WI38 (cell line): Measurements from ENCODE around the gene CAPZA1.

ENCODE experiments used
- H3K4me3 ChIP-seq: 2 replicates; pipeline ENCODE4 v1.5.1; 2011; ENCODE audit warnings: low read depth, mild to moderate bottlenecking, control low read depth, low read length
- TF ChIP-seq, protein P1 (sequence below): IDR thresholded peaks from 2 replicates; pipeline ENCODE4 v1.5.1; 2012; ENCODE audit warnings: low read depth, mild to moderate bottlenecking, control low read depth, low read length

Gene CAPZA1

DNA sequence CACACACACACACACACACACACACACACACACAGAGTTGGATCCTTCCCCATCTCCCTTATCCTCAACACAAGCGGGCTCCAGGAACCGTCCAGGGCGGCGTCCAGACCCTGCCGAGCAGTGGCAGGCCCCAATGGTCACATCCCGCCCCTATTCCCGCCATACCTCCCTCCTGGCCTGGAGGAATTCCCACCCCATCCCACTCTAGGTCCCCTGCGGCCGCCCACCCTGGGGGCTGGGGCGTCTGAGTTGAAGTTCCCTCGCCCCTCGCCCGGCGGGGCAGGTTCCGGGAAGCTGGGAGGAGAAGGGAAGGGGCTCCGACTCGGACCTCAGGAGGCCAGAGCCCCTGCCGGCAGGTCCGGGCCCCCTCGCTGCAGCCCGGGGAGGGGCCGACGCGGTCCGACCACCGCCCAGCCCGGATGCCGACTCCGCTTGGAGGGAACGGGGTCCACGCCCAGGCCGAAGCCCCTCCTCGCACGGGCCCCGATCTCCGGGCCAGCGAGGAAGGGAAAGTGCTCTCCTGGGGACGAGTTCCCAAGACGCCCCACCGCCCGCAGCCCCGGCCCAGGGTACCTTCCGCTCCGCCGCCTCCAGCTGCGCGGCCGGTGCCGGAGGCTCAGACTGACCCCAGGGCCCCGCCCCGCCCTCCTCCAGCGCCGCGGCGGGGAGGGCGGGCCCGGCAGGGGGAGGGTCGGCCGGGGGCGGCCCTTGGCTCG lies 87.0 kb downstream of the CAPZA1 start, which contains the start of gene RHOC:
TSS of gene RHOC (minus strand) at position 623 of the 716 bp plus-strand sequence. CDS start 3,328 bp downstream, outside the sequence.
- H3K4me3 ChIP-seq: peak within 1 kb of the TSS; percentile 96
- TF ChIP-seq, protein P1, sequence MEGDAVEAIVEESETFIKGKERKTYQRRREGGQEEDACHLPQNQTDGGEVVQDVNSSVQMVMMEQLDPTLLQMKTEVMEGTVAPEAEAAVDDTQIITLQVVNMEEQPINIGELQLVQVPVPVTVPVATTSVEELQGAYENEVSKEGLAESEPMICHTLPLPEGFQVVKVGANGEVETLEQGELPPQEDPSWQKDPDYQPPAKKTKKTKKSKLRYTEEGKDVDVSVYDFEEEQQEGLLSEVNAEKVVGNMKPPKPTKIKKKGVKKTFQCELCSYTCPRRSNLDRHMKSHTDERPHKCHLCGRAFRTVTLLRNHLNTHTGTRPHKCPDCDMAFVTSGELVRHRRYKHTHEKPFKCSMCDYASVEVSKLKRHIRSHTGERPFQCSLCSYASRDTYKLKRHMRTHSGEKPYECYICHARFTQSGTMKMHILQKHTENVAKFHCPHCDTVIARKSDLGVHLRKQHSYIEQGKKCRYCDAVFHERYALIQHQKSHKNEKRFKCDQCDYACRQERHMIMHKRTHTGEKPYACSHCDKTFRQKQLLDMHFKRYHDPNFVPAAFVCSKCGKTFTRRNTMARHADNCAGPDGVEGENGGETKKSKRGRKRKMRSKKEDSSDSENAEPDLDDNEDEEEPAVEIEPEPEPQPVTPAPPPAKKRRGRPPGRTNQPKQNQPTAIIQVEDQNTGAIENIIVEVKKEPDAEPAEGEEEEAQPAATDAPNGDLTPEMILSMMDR: no peak

DNA sequence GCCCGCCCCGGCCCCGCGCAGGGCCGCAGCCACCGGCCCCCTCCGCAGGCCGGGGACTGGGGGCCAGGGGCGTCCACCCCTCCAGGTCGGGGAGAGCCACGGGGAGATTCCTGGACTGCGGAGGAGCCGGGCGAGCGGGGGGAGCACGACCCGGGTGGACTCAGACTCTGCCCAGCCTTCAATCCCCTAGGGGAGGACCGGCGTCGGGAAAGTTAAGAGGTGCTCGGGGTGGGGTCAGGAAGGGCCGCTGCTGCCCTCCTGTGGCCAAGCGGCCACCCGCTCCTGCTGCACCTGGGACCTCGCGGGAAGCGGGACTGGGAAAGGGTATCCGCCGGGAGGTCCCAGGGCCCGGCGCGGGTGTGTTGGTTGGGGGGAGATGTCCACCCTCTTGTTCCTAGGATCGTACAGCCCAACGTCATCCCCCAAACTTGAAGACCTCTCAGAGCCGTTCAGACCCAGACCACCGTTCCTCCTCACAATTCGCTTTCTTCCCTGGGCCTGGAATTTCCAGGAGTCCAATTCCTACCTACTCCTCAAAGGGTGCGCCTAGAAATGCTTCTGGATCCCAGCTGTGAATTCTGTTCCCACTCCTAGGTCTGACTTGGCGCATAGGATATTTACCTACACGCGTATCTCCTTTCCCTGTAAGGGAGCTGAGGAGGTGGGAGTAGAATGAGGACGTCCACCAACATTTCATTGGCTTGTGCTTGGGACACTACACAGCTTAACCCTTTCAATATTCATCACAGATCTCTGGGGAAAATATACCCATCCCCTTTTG lies 87.8 kb downstream of the CAPZA1 start:
- peak overlapping the region; percentile 96 for H3K4me3 ChIP-seq
- TF ChIP-seq, protein P1: peak; percentile 85

DNA sequence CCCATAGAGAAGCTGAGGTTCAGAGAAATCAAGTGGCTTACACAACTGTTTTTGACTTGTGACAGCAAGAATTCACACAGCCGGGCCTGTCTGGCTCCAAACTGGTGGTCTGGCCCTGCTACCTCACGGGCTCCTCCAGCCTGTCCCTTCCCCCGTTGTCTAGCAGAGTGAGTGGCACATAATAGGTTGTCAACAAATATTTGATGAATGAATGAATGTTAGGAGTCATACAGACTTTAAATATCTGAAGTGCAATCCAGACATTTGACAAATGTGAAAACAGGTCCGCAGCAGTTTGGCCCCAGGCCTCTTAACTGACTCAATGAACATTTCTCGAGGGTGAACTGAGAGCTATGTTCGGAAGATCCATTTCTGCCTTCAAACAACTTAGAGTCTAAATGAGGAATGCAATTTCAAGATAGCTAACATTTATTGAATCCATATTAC lies 88.4 kb downstream of the CAPZA1 start:
- TF ChIP-seq, protein P1: no peak
- H3K4me3 ChIP-seq: peak overlapping the region; percentile 96; the same call in 1 of the 2 replicates

DNA sequence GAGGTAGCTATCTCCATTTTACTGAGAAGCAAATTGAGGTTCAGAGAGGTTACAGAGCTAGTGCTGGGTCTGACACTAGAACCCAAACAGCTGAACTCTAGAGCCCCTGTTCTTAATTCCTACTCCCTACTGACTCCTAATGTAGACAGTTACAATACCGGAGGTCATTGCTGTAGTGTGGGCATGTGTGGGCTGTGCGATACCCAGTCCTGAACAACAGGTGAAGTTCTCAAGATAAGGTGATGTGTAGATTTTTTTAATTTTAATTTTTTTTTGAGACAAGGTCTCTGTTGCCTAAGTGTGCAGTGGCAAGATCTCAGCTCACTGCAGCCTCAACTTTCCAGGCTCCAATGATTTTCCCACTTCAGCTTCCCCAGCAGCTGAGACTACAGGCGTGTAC lies 88.9 kb downstream of the CAPZA1 start:
- no peak overlapping the region for H3K4me3 ChIP-seq
- TF ChIP-seq, protein P1: no peak

DNA sequence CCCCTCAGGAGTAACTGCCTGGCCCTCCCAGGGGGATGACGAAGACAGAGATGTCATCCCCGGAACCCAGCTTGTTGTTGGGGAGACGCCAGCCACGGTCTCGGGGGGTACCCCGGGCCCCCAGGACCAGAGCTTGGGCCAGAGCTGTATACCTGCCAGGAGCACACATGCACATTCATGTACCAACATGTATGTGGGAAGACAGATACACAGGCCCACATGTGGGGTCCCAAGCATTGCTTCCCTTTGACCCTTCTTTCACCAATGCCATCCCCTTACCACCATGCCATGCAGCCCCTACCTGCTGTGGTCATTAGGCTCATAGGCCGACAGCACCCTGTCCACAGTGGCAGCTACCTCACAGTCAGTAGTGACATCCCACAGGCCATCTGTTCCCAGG lies 90.5 kb downstream of the CAPZA1 start:
- TF ChIP-seq, protein P1: no peak
- H3K4me3 ChIP-seq: no peak overlapping the region

DNA sequence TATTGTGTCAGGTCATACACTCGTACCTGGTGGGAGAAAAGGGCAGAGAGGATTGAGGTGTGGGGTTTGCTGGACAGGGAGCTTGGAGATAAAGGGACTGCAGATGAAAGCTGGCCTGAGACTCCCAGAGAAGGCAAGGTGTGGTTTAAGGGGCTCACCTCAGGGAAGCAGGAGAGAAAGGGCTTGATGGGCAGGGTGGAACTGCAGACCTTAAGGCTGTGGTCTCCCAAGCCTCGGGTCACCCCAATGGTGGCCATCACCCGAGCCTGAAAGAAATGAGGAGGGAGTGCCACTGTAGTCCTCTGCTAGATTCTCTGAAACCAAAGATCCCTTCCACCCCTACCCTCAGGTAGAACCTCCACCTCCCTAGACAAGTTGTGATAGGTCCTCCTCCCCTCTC lies 91.0 kb downstream of the CAPZA1 start:
- no peak overlapping the region for H3K4me3 ChIP-seq
- TF ChIP-seq, protein P1: no peak

DNA sequence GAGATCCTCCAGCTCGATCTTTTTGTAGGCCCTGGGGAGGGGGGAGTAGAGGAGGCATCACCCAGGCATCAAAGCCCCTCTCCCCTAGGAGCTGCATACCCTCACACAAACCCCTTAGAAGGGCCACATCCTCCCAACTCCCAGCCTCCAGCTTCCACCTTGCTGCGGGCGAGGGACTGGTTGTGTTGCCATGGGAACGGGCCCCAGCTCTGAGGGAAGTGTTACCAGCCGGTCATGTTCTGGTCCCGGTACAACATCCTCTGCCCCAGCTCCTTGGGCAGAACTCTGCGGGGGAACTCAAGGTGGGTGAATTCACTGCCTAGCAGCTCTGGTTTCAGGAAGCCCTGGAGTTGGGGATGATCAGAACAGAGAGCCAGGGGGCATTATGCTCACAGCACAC lies 91.4 kb downstream of the CAPZA1 start:
- H3K4me3 ChIP-seq: no peak overlapping the region
- TF ChIP-seq, protein P1: no peak
